PC-3 (cell line): Measurements from ENCODE around the gene OSBPL1A. TPM values are rescaled to one million over a fixed set of nuclear protein-coding genes. Genes with fewer than 3 reads are reported as not detected.

Experiments
- ATAC-seq: fragments of 200-7000 bp; cut with Tn5 transposase; 2 replicates; pipeline ENCODE4 v1.9.1; 2020; ENCODE audit warnings: mild to moderate bottlenecking, moderate library complexity
- BruUV-seq: library from RNA; stranded (reverse); fragments of 400-500 nt; replicated peaks from 2 replicates; lab custom pipeline; 2021; lab: Mats Ljungman, UMichigan
- CTCF ChIA-PET: fragments of 300-600 bp; sonication (Branson Sonifier 250); formaldehyde crosslinking; loops from one replicate; lab custom pipeline; 2022; ENCODE audit warnings: antibody characterized with exemption; lab: Charles Lee
- POLR2A ChIA-PET: fragments of 300-600 bp; sonication (Branson Sonifier 250); formaldehyde crosslinking; loops from one replicate; lab custom pipeline; 2022; ENCODE audit warnings: antibody characterized with exemption; ENCODE audit not compliant: unreplicated experiment; lab: Charles Lee
- DNase-seq: peaks from one replicate; pipeline ENCODE4 v3.0.0-alpha.2; 2015
- H2AFZ ChIP-seq: fragments of 300-600 bp; sonication (generic); 2 replicates; pipeline ENCODE4 v1.6.0; 2016; ENCODE audit warnings: antibody characterized with exemption, low read length
- H3F3A ChIP-seq: fragments of 300-600 bp; sonication (generic); one replicate; pipeline ENCODE4 v1.6.0; 2017; ENCODE audit warnings: antibody characterized with exemption, low read length, control low read depth, mild to moderate bottlenecking; ENCODE audit not compliant: unreplicated experiment
- H3K27ac ChIP-seq: fragments of 300-600 bp; sonication (generic); 2 replicates; pipeline ENCODE4 v1.5.1; 2016; ENCODE audit warnings: mild to moderate bottlenecking, low read length
- H3K27me3 ChIP-seq: fragments of 300-600 bp; sonication (generic); 2 replicates; pipeline ENCODE4 v1.6.1; 2016; ENCODE audit warnings: low read length, mixed read lengths
- H3K36me3 ChIP-seq: fragments of 300-600 bp; sonication (generic); 2 replicates; pipeline ENCODE4 v1.6.1; 2016; ENCODE audit warnings: low read depth, mixed run types, low read length, mixed read lengths
- H3K4me1 ChIP-seq: fragments of 300-600 bp; sonication (generic); 2 replicates; pipeline ENCODE4 v1.5.1; 2016; ENCODE audit warnings: low read length; ENCODE audit not compliant: insufficient read depth
- H3K4me2 ChIP-seq: fragments of 300-600 bp; sonication (generic); 2 replicates; pipeline ENCODE4 v1.6.0; 2016; ENCODE audit warnings: low read length
- H3K4me3 ChIP-seq: fragments of 300-600 bp; sonication (generic); 2 replicates; pipeline ENCODE4 v1.5.1; 2016; ENCODE audit warnings: mild to moderate bottlenecking, low read length, mixed read lengths
- H3K79me2 ChIP-seq: fragments of 300-600 bp; sonication (generic); 2 replicates; pipeline ENCODE4 v1.6.1; 2017; ENCODE audit warnings: low read length, mixed read lengths
- H3K9ac ChIP-seq: fragments of 300-600 bp; sonication (generic); 2 replicates; pipeline ENCODE4 v1.6.0; 2016; ENCODE audit warnings: mild to moderate bottlenecking, low read length
- H3K9me2 ChIP-seq: fragments of 300-600 bp; sonication (generic); replicated peaks from 2 replicates; pipeline ENCODE4 v1.6.1; 2016; ENCODE audit warnings: mixed run types, low read length, mixed read lengths
- H3K9me3 ChIP-seq: fragments of 300-600 bp; sonication (generic); 2 replicates; pipeline ENCODE4 v1.6.1; 2016; ENCODE audit warnings: low read length, mixed read lengths
- H4K20me1 ChIP-seq: fragments of 300-600 bp; sonication (generic); 2 replicates; pipeline ENCODE4 v1.6.1; 2016; ENCODE audit warnings: low read length, mixed read lengths
- CTCF ChIP-seq: fragments of 300-600 bp; sonication (generic); conservative IDR thresholded peaks from 2 replicates; pipeline ENCODE4 v1.5.1; 2017; ENCODE audit warnings: antibody characterized with exemption, low read depth, mild to moderate bottlenecking, low read length
- EZH2 ChIP-seq: fragments of 300-600 bp; sonication (generic); IDR thresholded peaks from one replicate; pipeline ENCODE4 v1.6.1; 2017; ENCODE audit warnings: antibody characterized with exemption, mild to moderate bottlenecking, low read length; ENCODE audit not compliant: unreplicated experiment
- EZH2phosphoT487 ChIP-seq: fragments of 300-600 bp; sonication (generic); IDR thresholded peaks from 2 replicates; pipeline ENCODE4 v1.6.1; 2018; ENCODE audit warnings: mild to moderate bottlenecking, antibody characterized with exemption, low read length, borderline replicate concordance
- intact Hi-C: fragments of 100-400 bp; cut with micrococcal nuclease; formaldehyde crosslinking; loops from 2 replicates; pipeline ENCODE4 v1.9.0; 2023
- total RNA-seq: library from RNA; depleted of rRNA; stranded (reverse); fragments of >200 nt; gene quantifications from 2 replicates; pipeline ENCODE4 v1.2.3, GENCODE V29; 2014

Gene OSBPL1A
- total RNA-seq, 1 experiment from 2014 or later, result 39.7 TPM

DNA sequence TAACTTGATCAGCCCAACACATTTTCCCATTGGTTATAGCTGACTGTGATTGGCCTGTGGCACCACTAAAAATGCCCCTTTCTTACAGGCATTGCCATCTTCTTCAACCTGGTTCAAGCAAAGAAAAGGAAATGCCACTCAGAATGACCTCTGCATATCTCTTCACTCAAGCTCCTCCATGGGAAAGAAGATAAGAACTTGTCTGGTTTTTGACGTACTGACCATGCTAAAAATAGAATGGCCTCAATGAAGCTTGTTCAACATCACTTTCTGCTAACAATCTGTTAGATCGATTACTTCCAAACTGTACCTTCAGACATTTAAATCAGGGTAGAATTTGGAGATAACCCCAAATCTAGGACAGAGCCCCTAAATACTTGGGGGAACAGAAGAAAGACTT is 149.3 kb downstream of the OSBPL1A start:
- intact Hi-C loops, result no loop called here
- ChIA-PET CTCF (no interaction called here), POLR2A (no interaction called here)
- no peak for ATAC-seq
- BruUV-seq, result no TSS peak
- no peaks in the 10 kb centered on the region for H3K27me3 ChIP-seq
- H3K4me2 ChIP-seq, result no peak overlapping the region
- H3K4me1 ChIP-seq, result no peaks in the 10 kb centered on the region
- H2AFZ ChIP-seq, result no peak overlapping the region
- no peak overlapping the region for H3K27ac ChIP-seq
- no peak for TF ChIP-seq CTCF
- no peak for TF ChIP-seq EZH2
- TF ChIP-seq EZH2phosphoT487, result no peak
- no peaks in the 10 kb centered on the region for H3F3A ChIP-seq
- H4K20me1 ChIP-seq, result no peaks in the 10 kb centered on the region
- no peak for DNase-seq
- no peaks in the 10 kb centered on the region for H3K9me2 ChIP-seq
- no peak overlapping the region for H3K9ac ChIP-seq
- H3K4me3 ChIP-seq, result no peak overlapping the region
- peaks cover 32% of the 10 kb centered on the region for H3K79me2 ChIP-seq
- H3K36me3 ChIP-seq, result no peaks in the 10 kb centered on the region
- H3K9me3 ChIP-seq, result no peaks in the 10 kb centered on the region

GRCh38 chr18:24246143-24246542 is 151.5 kb downstream of the OSBPL1A start:
- Histone ChIP-seq H2AFZ (no peak overlapping the region), H3K36me3 (no peaks in the 10 kb centered on the region), H3F3A (no peaks in the 10 kb centered on the region), H3K9me2 (no peaks in the 10 kb centered on the region), H3K9ac (no peak overlapping the region), H3K4me1 (no peaks in the 10 kb centered on the region), H3K9me3 (no peaks in the 10 kb centered on the region), H3K27ac (no peak overlapping the region), H3K27me3 (no peaks in the 10 kb centered on the region), H3K4me2 (no peak overlapping the region), H3K79me2 (peaks cover 15% of the 10 kb centered on the region), H4K20me1 (no peaks in the 10 kb centered on the region), H3K4me3 (no peak overlapping the region)
- DNase-seq, result no peak
- TF ChIP-seq EZH2, result no peak
- TF ChIP-seq EZH2phosphoT487, result no peak
- no peak for TF ChIP-seq CTCF
- ChIA-PET CTCF (no interaction called here), POLR2A (no interaction called here)
- BruUV-seq, result no TSS peak
- intact Hi-C loops, result no loop called here
- ATAC-seq, result no peak

DNA sequence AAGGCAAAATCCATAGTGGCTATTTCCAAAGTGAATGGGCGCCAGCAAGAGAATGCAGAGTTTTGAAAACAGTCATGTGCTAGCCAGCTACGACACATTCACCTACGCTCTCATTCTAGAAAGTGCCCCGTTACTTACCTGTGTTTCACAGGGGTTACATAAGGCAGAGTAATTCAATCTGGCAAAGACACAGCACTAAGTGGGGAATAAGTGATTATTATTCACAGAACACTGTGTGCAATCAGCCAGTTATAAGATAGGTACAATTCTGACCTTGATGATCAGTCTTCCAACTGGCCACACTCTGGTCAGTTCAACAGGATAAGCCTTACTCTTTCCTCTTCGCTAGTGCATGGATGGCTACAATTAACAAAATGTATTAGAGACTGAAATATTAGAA is 152.9 kb downstream of the OSBPL1A start:
- intact Hi-C loops, result no loop called here
- Histone ChIP-seq H3K27me3 (no peaks in the 10 kb centered on the region), H3K27ac (no peak overlapping the region), H2AFZ (no peak overlapping the region), H3K4me2 (no peak overlapping the region), H3K79me2 (peaks cover 8% of the 10 kb centered on the region), H3F3A (no peaks in the 10 kb centered on the region), H3K9me3 (no peaks in the 10 kb centered on the region), H3K9me2 (no peaks in the 10 kb centered on the region), H3K4me3 (no peak overlapping the region), H3K9ac (no peak overlapping the region), H3K36me3 (no peaks in the 10 kb centered on the region), H4K20me1 (no peaks in the 10 kb centered on the region), H3K4me1 (no peaks in the 10 kb centered on the region)
- ATAC-seq, result no peak
- CTCF ChIA-PET, result no interaction called here
- BruUV-seq, result no TSS peak
- POLR2A ChIA-PET, result no interaction called here
- TF ChIP-seq CTCF (no peak), EZH2 (no peak), EZH2phosphoT487 (no peak)
- no peak for DNase-seq
